Keratinocyte (primary cell): ENCODE data around the gene MYO1E. TPM values are rescaled to one million over a fixed set of nuclear protein-coding genes. Genes with fewer than 3 reads are reported as not detected.

Experiments used
- DNase-seq: peaks from one replicate; pipeline ENCODE4 v3.0.0-alpha.2; 2011; ENCODE audit warnings: low read depth, missing footprints, low spot score
- FAIRE-seq: peaks from 2 replicates; lab custom pipeline; 2011; peaks lifted over from hg19 to GRCh38; lab: Jason Lieb, UNC
- H2AFZ ChIP-seq: 2 replicates; pipeline ENCODE4 v1.6.0; 2012; ENCODE audit warnings: low read length, control low read depth, inconsistent platforms; ENCODE audit not compliant: control insufficient read depth
- H3K27ac ChIP-seq: 2 replicates; pipeline ENCODE4 v1.5.1; 2011; ENCODE audit warnings: low read length; ENCODE audit not compliant: control insufficient read depth, insufficient read depth
- H3K27me3 ChIP-seq: 3 replicates; pipeline ENCODE4 v1.6.0; 2011; ENCODE audit warnings: low read length; ENCODE audit not compliant: control insufficient read depth, insufficient read depth; ENCODE audit errors: extremely low read depth
- H3K36me3 ChIP-seq, 2 experiments: 2 replicates in 1 of 2; 3 replicates in 1 of 2; pipeline ENCODE4 v1.5.1; 2011; ENCODE audit warnings: low read length in 2 of 2, mild to moderate bottlenecking in 1 of 2; ENCODE audit not compliant: control insufficient read depth in 2 of 2, insufficient read depth in 2 of 2; ENCODE audit errors: extremely low read depth in 1 of 2
- H3K4me1 ChIP-seq: 3 replicates; pipeline ENCODE4 v1.5.1; 2011; ENCODE audit warnings: low read length; ENCODE audit not compliant: control insufficient read depth, insufficient read depth; ENCODE audit errors: extremely low read depth
- H3K4me2 ChIP-seq: 3 replicates; pipeline ENCODE4 v1.6.0; 2011; ENCODE audit warnings: low read depth, low read length; ENCODE audit not compliant: control insufficient read depth, insufficient read depth; ENCODE audit errors: extremely low read depth
- H3K4me3 ChIP-seq, 3 experiments: fragments of 200-600 bp in 1 of 3; sonication (generic) in 1 of 3; 2 replicates in 2 of 3; 3 replicates in 1 of 3; pipeline ENCODE4 v1.5.1; 2011 to 2016; ENCODE audit warnings: low read length in 3 of 3, mild to moderate bottlenecking in 3 of 3, control low read depth in 2 of 3, inconsistent platforms in 1 of 3, low read depth in 1 of 3, mixed read lengths in 1 of 3, mixed run types in 1 of 3, moderate library complexity in 1 of 3; ENCODE audit not compliant: control insufficient read depth in 2 of 3, insufficient read depth in 2 of 3; ENCODE audit errors: extremely low read depth in 1 of 3
- H3K79me2 ChIP-seq: 2 replicates; pipeline ENCODE4 v1.6.0; 2012; ENCODE audit warnings: low read length; ENCODE audit not compliant: control insufficient read depth, insufficient read depth
- H3K9ac ChIP-seq: 3 replicates; pipeline ENCODE4 v1.6.0; 2011; ENCODE audit warnings: low read length; ENCODE audit not compliant: control insufficient read depth, insufficient read depth; ENCODE audit errors: extremely low read depth
- H3K9me1 ChIP-seq: 3 replicates; pipeline ENCODE4 v1.6.0; 2011; ENCODE audit warnings: low read length; ENCODE audit not compliant: control insufficient read depth, insufficient read depth; ENCODE audit errors: extremely low read depth
- H3K9me3 ChIP-seq: 2 replicates; pipeline ENCODE4 v1.5.1; 2012; ENCODE audit warnings: low read depth, low read length; ENCODE audit not compliant: control insufficient read depth
- H4K20me1 ChIP-seq: 3 replicates; pipeline ENCODE4 v1.6.0; 2011; ENCODE audit warnings: low read length; ENCODE audit not compliant: control insufficient read depth, insufficient read depth; ENCODE audit errors: extremely low read depth
- CTCF ChIP-seq, 3 experiments: IDR thresholded peaks in 1 of 3; conservative IDR thresholded peaks in 1 of 3; optimal IDR thresholded peaks in 1 of 3; 2 replicates in 2 of 3; 3 replicates in 1 of 3; pipeline versions ENCODE3 to v1.5.1; 2011; ENCODE audit warnings: low read length in 3 of 3, mild to moderate bottlenecking in 3 of 3, moderate library complexity in 2 of 3, control low read depth in 1 of 3, inconsistent platforms in 1 of 3; ENCODE audit not compliant: insufficient read depth in 2 of 3; ENCODE audit errors: extremely low read depth in 1 of 3
- EZH2 ChIP-seq: IDR thresholded peaks from one replicate; pipeline ENCODE4 v1.6.1; 2012; ENCODE audit warnings: inconsistent platforms, mild to moderate bottlenecking, low read length, moderate library complexity
- dilution Hi-C: fragments of 300-500 bp; cut with MboI; formaldehyde crosslinking; loops from one replicate; pipeline ENCODE4 v1.7.0; 2020; ENCODE audit warnings: low sequenced_read_pairs; ENCODE audit not compliant: extremely low pct_ligation_motif_present
- polyA plus RNA-seq, 5 experiments: library from polyadenylated mRNA; depleted of rRNA in 3 of 5; stranded (reverse) in 3 of 5; stranded (forward) in 1 of 5; unstranded in 1 of 5; fragments of >200 nt; gene quantifications; 1 replicate in 1 of 5; 2 replicates in 3 of 5; 3 replicates in 1 of 5; pipeline versions ENCODE4 v1.2.1 to v1.2.3, GENCODE V29; 2011 to 2012; ENCODE audit warnings: missing spikeins in 2 of 5, low read depth in 1 of 5, low replicate concordance in 1 of 5

MYO1E gene
- polyA plus RNA-seq, 1 donor (not counting 4 experiments of a cell fraction or from before 2014, with no cell fraction given): 213 TPM

GRCh38 chr15:59245559-59245958 is 127.1 kb downstream of the MYO1E start:
- Histone ChIP-seq H3K4me2 (no peak overlapping the region), H3K79me2 (peaks cover 66% of the 10 kb centered on the region), H2AFZ (no peak overlapping the region), H3K27ac (no peak overlapping the region), H3K27me3 (no peaks in the 10 kb centered on the region), H3K4me1 (no peaks in the 10 kb centered on the region), H3K9me3 (no peaks in the 10 kb centered on the region), H4K20me1 (peaks cover 6% of the 10 kb centered on the region), H3K9ac (no peak overlapping the region), H3K4me3 (no peak overlapping the region), H3K36me3 (peaks cover 25 to 42% of the 10 kb centered on the region in 2 experiments), H3K9me1 (no peaks in the 10 kb centered on the region)
- DNase-seq (no peak), FAIRE-seq (no peak)
- dilution Hi-C loops: no loop called here
- TF ChIP-seq CTCF (optimal IDR thresholded peaks at IDR 0.05 in 1 of 3, IDR thresholded peaks at IDR 0.05 in 1 of 3, conservative IDR thresholded peaks at IDR 0.05 in 1 of 3; ENCODE audit: extremely low read depth in 1 of 3, insufficient read depth in 2 of 3, low read length in 3 of 3) (no peak), EZH2 (no peak)

GRCh38 chr15:59244337-59244736 is 128.3 kb downstream of the MYO1E start:
- H3K9ac ChIP-seq: no peak overlapping the region
- H3K9me1 ChIP-seq: no peaks in the 10 kb centered on the region
- peak overlapping the region; percentile 30 for H3K27ac ChIP-seq
- H3K4me1 ChIP-seq: no peaks in the 10 kb centered on the region
- no peak overlapping the region for H3K4me3 ChIP-seq
- FAIRE-seq (no peak), DNase-seq (no peak)
- H3K27me3 ChIP-seq: no peaks in the 10 kb centered on the region
- dilution Hi-C loops: no loop called here
- no peak overlapping the region for H3K4me2 ChIP-seq
- peaks cover 71% of the 10 kb centered on the region for H3K79me2 ChIP-seq
- peaks cover 19 to 39% of the 10 kb centered on the region in 2 experiments for H3K36me3 ChIP-seq
- H4K20me1 ChIP-seq: peaks cover 6% of the 10 kb centered on the region
- TF ChIP-seq CTCF (optimal IDR thresholded peaks at IDR 0.05 in 1 of 3, IDR thresholded peaks at IDR 0.05 in 1 of 3, conservative IDR thresholded peaks at IDR 0.05 in 1 of 3; ENCODE audit: extremely low read depth in 1 of 3, insufficient read depth in 2 of 3, low read length in 3 of 3) (no peak), EZH2 (no peak)
- no peaks in the 10 kb centered on the region for H3K9me3 ChIP-seq
- no peak overlapping the region for H2AFZ ChIP-seq
